ENCODE results near the gene BPIFA2.
"Not testable (repeated sequence)": the region's sequence is repeated elsewhere in the genome, so short reads cannot be mapped to it uniquely, and the experiment has no call there.

BPIFA2 gene

DNA sequence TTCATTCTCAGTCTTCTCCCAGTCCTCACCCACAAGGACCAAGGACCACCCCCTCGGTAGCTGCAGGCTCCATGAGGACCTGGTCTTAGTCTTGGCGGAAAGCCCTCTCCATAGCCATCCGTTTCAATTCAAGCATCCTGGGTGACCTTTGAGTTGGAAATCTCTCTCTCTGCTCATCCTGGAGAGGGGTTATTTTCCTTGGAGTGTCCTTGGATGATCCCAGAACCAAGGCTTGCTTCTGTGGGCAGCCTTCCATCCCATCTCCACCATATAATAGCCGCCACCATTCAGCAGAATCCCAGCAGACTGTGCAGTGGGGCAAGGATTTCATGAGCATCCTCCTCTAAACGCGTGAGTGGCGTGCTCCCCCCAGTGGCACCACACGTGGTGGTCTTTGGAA, at the start of gene BPIFA2:
TSS of gene BPIFA2 (plus strand) at position 301 of the 400 bp plus-strand sequence. CDS start 987 bp downstream, outside the sequence.
- no peak for TF ChIP-seq POLR2AphosphoS5 (IDR thresholded peaks at IDR 0.05; ENCODE audit: borderline replicate concordance, low read depth, low read length)
- no peak for TF ChIP-seq EZH2 (IDR thresholded peaks at IDR 0.05)
- no peak for TF ChIP-seq FOXP2 (optimal IDR thresholded peaks at IDR 0.05; ENCODE audit: control extremely low read depth, extremely low read length, insufficient read depth)
- Histone ChIP-seq H3K9ac (ENCODE audit: insufficient read length) (no peak within 1 kb of the TSS), H3K9me3 (ENCODE audit: low read depth, low read length) (no peaks in the 10 kb centered on the region), H3K27ac (no peak within 1 kb of the TSS), H3K4me3 (no peak within 1 kb of the TSS), H3K36me3 (ENCODE audit: insufficient read depth, low read length) (no peaks in the 10 kb centered on the region)
- DNase-seq (ENCODE audit: low read depth, low spot score) = no peak

DNA sequence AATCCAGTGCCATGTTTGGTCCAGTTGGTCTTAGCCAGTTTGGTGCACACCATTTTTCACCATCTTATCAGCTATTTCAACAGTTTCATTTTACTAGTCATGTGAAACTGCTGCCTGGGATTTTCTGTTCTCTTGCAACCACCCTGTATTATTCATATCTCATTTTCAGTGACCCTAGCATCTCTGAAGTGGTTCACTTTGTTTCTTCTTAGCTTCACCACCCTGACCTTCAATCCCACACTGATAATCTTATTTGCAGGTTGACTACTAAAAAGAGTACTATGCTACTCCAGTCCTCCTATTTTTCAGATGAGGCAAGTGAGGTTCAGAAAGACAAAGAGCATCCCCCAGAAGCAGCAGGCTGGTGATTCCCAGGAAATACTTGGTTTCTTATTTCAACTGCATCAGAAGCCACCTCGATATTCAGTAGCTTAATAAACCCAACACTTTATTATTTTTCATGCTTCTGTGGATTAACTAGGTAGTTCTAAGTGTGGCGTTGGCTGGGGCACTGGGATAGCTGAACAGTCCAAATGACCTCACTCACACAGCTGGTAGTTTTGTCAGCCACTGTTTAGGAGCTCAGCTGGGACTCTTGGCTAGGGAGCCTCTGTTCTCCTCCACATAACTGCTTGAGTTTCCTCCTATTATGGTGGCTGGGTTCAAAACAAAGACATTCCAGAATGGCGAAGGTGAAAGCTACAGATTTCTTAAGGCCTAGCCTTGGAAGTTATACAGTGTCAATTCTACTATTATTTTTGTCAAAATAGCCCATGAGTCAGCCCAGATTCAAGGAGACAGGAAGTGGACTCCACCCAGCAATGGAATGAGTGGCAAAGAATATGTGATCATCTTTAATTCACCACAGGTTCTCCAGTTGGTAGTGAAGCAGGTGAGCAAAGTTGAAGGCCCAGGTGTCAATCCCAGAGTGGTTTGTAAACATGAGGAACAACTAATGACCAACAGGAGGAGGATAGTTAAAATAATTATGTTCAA, 47.9 kb upstream of the BPIFA2 start:
- Histone ChIP-seq H3K36me3 (ENCODE audit: insufficient read depth, low read length) (no peaks in the 10 kb centered on the region), H3K4me3 (no peak overlapping the region), H3K27ac (no peak overlapping the region), H3K9ac (ENCODE audit: insufficient read length) (no peak overlapping the region), H3K9me3 (ENCODE audit: low read depth, low read length) (no peaks in the 10 kb centered on the region)
- DNase-seq (ENCODE audit: low read depth, low spot score) = no peak
- TF ChIP-seq POLR2AphosphoS5 (IDR thresholded peaks at IDR 0.05; ENCODE audit: borderline replicate concordance, low read depth, low read length) (no peak), EZH2 (IDR thresholded peaks at IDR 0.05) (no peak), FOXP2 (optimal IDR thresholded peaks at IDR 0.05; ENCODE audit: control extremely low read depth, extremely low read length, insufficient read depth) (no peak)

- Histone ChIP-seq H3K27ac (no peak overlapping the region), H3K9ac (ENCODE audit: insufficient read length) (no peak overlapping the region), H3K9me3 (ENCODE audit: low read depth, low read length) (no peaks in the 10 kb centered on the region), H3K4me3 (no peak overlapping the region), H3K36me3 (ENCODE audit: insufficient read depth, low read length) (no peaks in the 10 kb centered on the region)
- no peak for DNase-seq (ENCODE audit: low read depth, low spot score)
- TF ChIP-seq EZH2 (IDR thresholded peaks at IDR 0.05) (no peak), FOXP2 (optimal IDR thresholded peaks at IDR 0.05; ENCODE audit: control extremely low read depth, extremely low read length, insufficient read depth) (no peak), POLR2AphosphoS5 (IDR thresholded peaks at IDR 0.05; ENCODE audit: borderline replicate concordance, low read depth, low read length) (no peak)
Measured at GRCh38 chr20:33120934-33121333, 47.0 kb upstream of the BPIFA2 start.

DNA sequence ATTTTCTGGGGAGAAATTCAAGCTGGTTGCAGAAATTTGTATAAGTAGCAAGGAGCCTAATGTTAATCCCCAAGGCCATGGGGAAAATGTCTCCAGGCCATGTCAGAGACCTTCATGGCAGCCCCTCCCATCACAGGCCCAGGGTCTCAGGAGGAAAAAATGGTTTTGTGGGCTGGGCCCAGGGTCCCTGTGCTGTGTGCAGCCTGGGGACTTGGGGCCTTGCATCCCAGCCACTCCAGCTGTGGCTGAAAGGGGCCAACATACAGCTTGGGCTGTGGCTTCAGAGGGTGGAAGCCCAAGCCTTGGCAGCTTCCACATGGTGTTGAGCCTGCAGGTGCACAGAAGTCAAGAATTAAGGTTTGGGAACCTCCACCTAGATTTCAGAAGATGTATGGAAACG, 45.7 kb upstream of the BPIFA2 start:
- H3K9ac ChIP-seq (ENCODE audit: insufficient read length); H3K9me3 ChIP-seq (ENCODE audit: low read depth, low read length); H3K4me3 ChIP-seq: not testable (repeated sequence)

GRCh38 chr20:33124261-33124660, 43.7 kb upstream of the BPIFA2 start:
- no peak for DNase-seq (ENCODE audit: low read depth, low spot score)
- H3K9ac ChIP-seq (ENCODE audit: insufficient read length) = no peak overlapping the region
- TF ChIP-seq EZH2 (IDR thresholded peaks at IDR 0.05) = no peak
- TF ChIP-seq FOXP2 (optimal IDR thresholded peaks at IDR 0.05; ENCODE audit: control extremely low read depth, extremely low read length, insufficient read depth) = no peak
- no peak for TF ChIP-seq POLR2AphosphoS5 (IDR thresholded peaks at IDR 0.05; ENCODE audit: borderline replicate concordance, low read depth, low read length)
- no peaks in the 10 kb centered on the region for H3K36me3 ChIP-seq (ENCODE audit: insufficient read depth, low read length)
- no peak overlapping the region for H3K4me3 ChIP-seq
- H3K9me3 ChIP-seq (ENCODE audit: low read depth, low read length) = no peaks in the 10 kb centered on the region
- H3K27ac ChIP-seq = no peak overlapping the region

More for the DNA sequence above, 45.7 kb upstream of the BPIFA2 start:
- DNase-seq (ENCODE audit: low read depth, low spot score); H3K27ac ChIP-seq; H3K36me3 ChIP-seq (ENCODE audit: insufficient read depth, low read length): not testable (repeated sequence)

GRCh38 chr20:33124994-33125393, 43.0 kb upstream of the BPIFA2 start:
- no peak overlapping the region for H3K27ac ChIP-seq
- H3K9ac ChIP-seq (ENCODE audit: insufficient read length) = no peak overlapping the region
- no peak for DNase-seq (ENCODE audit: low read depth, low spot score)
- TF ChIP-seq EZH2 (IDR thresholded peaks at IDR 0.05) = no peak
- H3K36me3 ChIP-seq (ENCODE audit: insufficient read depth, low read length) = no peaks in the 10 kb centered on the region
- no peak overlapping the region for H3K4me3 ChIP-seq
- H3K9me3 ChIP-seq (ENCODE audit: low read depth, low read length) = no peaks in the 10 kb centered on the region

DNA sequence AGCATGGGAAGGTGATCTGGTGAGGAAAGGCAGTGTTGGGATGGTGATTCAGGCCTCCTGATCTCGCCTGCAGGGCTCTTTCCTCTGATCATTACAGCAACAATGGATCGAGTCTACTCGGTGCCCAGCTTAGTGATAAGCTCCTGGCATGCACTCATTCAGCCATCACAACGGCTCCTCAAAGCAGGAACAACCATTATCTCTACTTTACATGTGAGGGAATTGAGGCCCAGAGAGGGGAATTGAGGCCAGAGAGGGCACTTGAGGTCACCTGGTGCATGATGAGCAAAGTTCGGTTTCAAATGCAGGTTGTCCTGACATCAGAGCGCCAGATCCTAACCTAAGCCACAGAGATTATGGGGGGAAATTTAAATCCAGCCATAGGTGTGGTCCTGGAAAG, 42.0 kb upstream of the BPIFA2 start:
- no peak for TF ChIP-seq POLR2AphosphoS5 (IDR thresholded peaks at IDR 0.05; ENCODE audit: borderline replicate concordance, low read depth, low read length)
- TF ChIP-seq EZH2 (IDR thresholded peaks at IDR 0.05) = no peak
- TF ChIP-seq FOXP2 (optimal IDR thresholded peaks at IDR 0.05; ENCODE audit: control extremely low read depth, extremely low read length, insufficient read depth) = no peak
- DNase-seq (ENCODE audit: low read depth, low spot score) = no peak
- no peak overlapping the region for H3K4me3 ChIP-seq
- H3K9ac ChIP-seq (ENCODE audit: insufficient read length) = no peak overlapping the region
- H3K27ac ChIP-seq = no peak overlapping the region
- no peaks in the 10 kb centered on the region for H3K9me3 ChIP-seq (ENCODE audit: low read depth, low read length)
- no peaks in the 10 kb centered on the region for H3K36me3 ChIP-seq (ENCODE audit: insufficient read depth, low read length)

- H3K4me3 ChIP-seq = no peak overlapping the region
- no peak for DNase-seq (ENCODE audit: low read depth, low spot score)
- H3K9ac ChIP-seq (ENCODE audit: insufficient read length) = no peak overlapping the region
- H3K36me3 ChIP-seq (ENCODE audit: insufficient read depth, low read length) = no peaks in the 10 kb centered on the region
- H3K27ac ChIP-seq = no peak overlapping the region
- TF ChIP-seq EZH2 (IDR thresholded peaks at IDR 0.05) (no peak), POLR2AphosphoS5 (IDR thresholded peaks at IDR 0.05; ENCODE audit: borderline replicate concordance, low read depth, low read length) (no peak), FOXP2 (optimal IDR thresholded peaks at IDR 0.05; ENCODE audit: control extremely low read depth, extremely low read length, insufficient read depth) (no peak)
- no peaks in the 10 kb centered on the region for H3K9me3 ChIP-seq (ENCODE audit: low read depth, low read length)
Measured at GRCh38 chr20:33127422-33128097, 40.4 kb upstream of the BPIFA2 start.

Measured in SK-N-MC (cell line).